ENCODE results near the gene E2F8.

E2F8 gene

GRCh38 chr11:19181531-19182261, 59.0 kb downstream of the E2F8 start:
- in situ Hi-C loops (cut with HindIII; ENCODE audit: low sequenced_read_pairs) = no loop called here
- DNase-seq (ENCODE audit: low read depth, low spot score) = no peak
- TF ChIP-seq CTCF (IDR thresholded peaks at IDR 0.05; ENCODE audit: low read depth, low read length) = no peak
- H3K4me3 ChIP-seq (ENCODE audit: low read depth, low read length) = no peak overlapping the region

DNA sequence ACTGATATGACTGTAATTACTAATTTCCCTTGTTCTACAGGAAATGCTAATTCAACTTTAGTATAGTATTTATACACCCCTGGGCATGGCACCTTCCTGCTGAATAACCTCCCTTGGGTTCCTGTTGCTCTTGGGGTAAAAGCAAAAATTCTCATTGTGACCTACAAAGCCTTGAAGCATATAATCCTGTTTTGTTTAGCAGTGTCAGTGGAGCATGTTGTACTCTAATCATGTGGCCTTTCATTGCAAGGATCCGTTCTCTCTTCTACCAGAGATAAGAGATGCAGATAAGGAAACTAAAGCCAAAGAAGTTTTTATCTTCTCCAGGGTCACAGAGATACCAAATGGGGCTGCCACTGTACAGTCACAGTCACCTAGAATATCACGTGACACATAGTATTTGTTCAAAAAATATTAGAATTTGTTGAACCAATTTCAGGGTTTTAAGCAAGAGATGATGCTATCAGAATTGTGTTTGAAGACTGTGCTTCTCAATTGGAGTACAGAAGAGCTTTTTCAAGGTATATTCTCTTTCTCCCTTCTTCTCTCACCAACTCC, 64.0 kb downstream of the E2F8 start:
- H3K4me3 ChIP-seq (ENCODE audit: low read depth, low read length) = no peak overlapping the region
- in situ Hi-C loops (cut with HindIII; ENCODE audit: low sequenced_read_pairs) = no loop called here
- no peak for DNase-seq (ENCODE audit: low read depth, low spot score)
- TF ChIP-seq CTCF (IDR thresholded peaks at IDR 0.05; ENCODE audit: low read depth, low read length) = no peak
